ENCODE data around the gene TMEM97. TPM values are rescaled to one million over a fixed set of nuclear protein-coding genes. Genes with fewer than 3 reads are reported as not detected.
"Not testable (repeated sequence)": the region's sequence is repeated elsewhere in the genome, so short reads cannot be mapped to it uniquely, and the experiment has no call there.

TMEM97 gene
- total and polyA plus RNA-seq, 4 donors: 23.5 to 62.6 (median 38.8) TPM

GRCh38 chr17:28271431-28271830 is 47.6 kb upstream of the TMEM97 start:
- Histone ChIP-seq H3K27ac (ENCODE audit: low read depth in 1 of 2, low read length in 1 of 2) (no peak overlapping the region), H3K27me3 (ENCODE audit: control insufficient read depth in 3 of 3, insufficient read depth in 3 of 3, low read length in 2 of 3) (no peaks in the 10 kb centered on the region), H3K4me3 (no peak overlapping the region), H3K9me3 (ENCODE audit: control insufficient read depth in 4 of 4, insufficient read depth in 3 of 4, low read length in 3 of 4) (peaks cover 0 to 1% (median 0%) of the 10 kb centered on the region in 4 donors), H3K36me3 (ENCODE audit: control insufficient read depth in 4 of 4, insufficient read depth in 4 of 4, low read length in 4 of 4) (no peaks in the 10 kb centered on the region), H3K9ac (ENCODE audit: insufficient read depth in 1 of 2, low read length in 2 of 2) (no peak overlapping the region), H3K4me1 (ENCODE audit: control insufficient read depth in 5 of 5, insufficient read depth in 5 of 5, low read length in 5 of 5) (no peaks in the 10 kb centered on the region)
- no peak for TF ChIP-seq CTCF (IDR thresholded peaks at IDR 0.05; ENCODE audit: control extremely low read depth, extremely low read depth)
- no peak for ATAC-seq (ENCODE audit: insufficient read depth, low FRiP score)
- 88 to 95% methylated on average over 3 of the region's 3 CpGs for WGBS, 2 donors
- DNase-seq: no peak

- Histone ChIP-seq H3K27ac (ENCODE audit: low read depth in 1 of 2, low read length in 1 of 2) (no peak overlapping the region), H3K9me3 (ENCODE audit: control insufficient read depth in 4 of 4, insufficient read depth in 3 of 4, low read length in 3 of 4) (peaks cover 0 to 1% (median 0%) of the 10 kb centered on the region in 4 donors), H3K4me3 (no peak overlapping the region), H3K4me1 (ENCODE audit: control insufficient read depth in 5 of 5, insufficient read depth in 5 of 5, low read length in 5 of 5) (peaks cover 0 to 2% (median 0%) of the 10 kb centered on the region in 5 donors), H3K36me3 (ENCODE audit: control insufficient read depth in 4 of 4, insufficient read depth in 4 of 4, low read length in 4 of 4) (no peaks in the 10 kb centered on the region), H3K9ac (ENCODE audit: insufficient read depth in 1 of 2, low read length in 2 of 2) (no peak overlapping the region), H3K27me3 (ENCODE audit: control insufficient read depth in 3 of 3, insufficient read depth in 3 of 3, low read length in 2 of 3) (no peaks in the 10 kb centered on the region)
- TF ChIP-seq CTCF (IDR thresholded peaks at IDR 0.05; ENCODE audit: control extremely low read depth, extremely low read depth): no peak
- no peak for ATAC-seq (ENCODE audit: insufficient read depth, low FRiP score)
- no peak for DNase-seq
- 75 to 82% methylated on average over 2 of the region's 2 CpGs for WGBS, 2 donors
Observed at GRCh38 chr17:28272166-28272565, 46.8 kb upstream of the TMEM97 start.

GRCh38 chr17:28273341-28273740 is 45.7 kb upstream of the TMEM97 start:
- not testable (repeated sequence) for H3K4me1 ChIP-seq (ENCODE audit: control insufficient read depth in 5 of 5, insufficient read depth in 5 of 5, low read length in 5 of 5); H3K4me3 ChIP-seq; DNase-seq; H3K36me3 ChIP-seq (ENCODE audit: control insufficient read depth in 4 of 4, insufficient read depth in 4 of 4, low read length in 4 of 4); ATAC-seq (ENCODE audit: insufficient read depth, low FRiP score); H3K27ac ChIP-seq (ENCODE audit: low read depth in 1 of 2, low read length in 1 of 2); H3K9me3 ChIP-seq (ENCODE audit: control insufficient read depth in 4 of 4, insufficient read depth in 3 of 4, low read length in 3 of 4); H3K9ac ChIP-seq (ENCODE audit: insufficient read depth in 1 of 2, low read length in 2 of 2); H3K27me3 ChIP-seq (ENCODE audit: control insufficient read depth in 3 of 3, insufficient read depth in 3 of 3, low read length in 2 of 3)
- WGBS, 2 donors: 88 to 89% methylated on average over 5 of the region's 5 CpGs

GRCh38 chr17:28274591-28275265 is 44.3 kb upstream of the TMEM97 start:
- H3K27me3 ChIP-seq (ENCODE audit: control insufficient read depth in 3 of 3, insufficient read depth in 3 of 3, low read length in 2 of 3): no peaks in the 10 kb centered on the region
- 79 to 85% methylated on average over 9 of the region's 9 CpGs for WGBS, 2 donors
- DNase-seq: no peak
- no peak for ATAC-seq (ENCODE audit: insufficient read depth, low FRiP score)
- no peaks in the 10 kb centered on the region for H3K36me3 ChIP-seq (ENCODE audit: control insufficient read depth in 4 of 4, insufficient read depth in 4 of 4, low read length in 4 of 4)
- H3K27ac ChIP-seq (ENCODE audit: low read depth in 1 of 2, low read length in 1 of 2): no peak overlapping the region
- no peak overlapping the region for H3K4me3 ChIP-seq
- no peaks in the 10 kb centered on the region for H3K9me3 ChIP-seq (ENCODE audit: control insufficient read depth in 4 of 4, insufficient read depth in 3 of 4, low read length in 3 of 4)
- peaks cover 0 to 2% (median 0%) of the 10 kb centered on the region in 5 donors for H3K4me1 ChIP-seq (ENCODE audit: control insufficient read depth in 5 of 5, insufficient read depth in 5 of 5, low read length in 5 of 5)
- no peak for TF ChIP-seq CTCF (IDR thresholded peaks at IDR 0.05; ENCODE audit: control extremely low read depth, extremely low read depth)
- H3K9ac ChIP-seq (ENCODE audit: insufficient read depth in 1 of 2, low read length in 2 of 2): no peak overlapping the region

Data from lung (tissue), 12 donors.